ENCODE measurements around the gene CEBPA.
"Not testable (repeated sequence)": the region's sequence is repeated elsewhere in the genome, so short reads cannot be mapped to it uniquely, and the experiment has no call there.

Gene CEBPA

GRCh38 chr19:33324628-33325027, 22.3 kb upstream of the CEBPA start:
- no peak overlapping the region for H3K4me3 ChIP-seq (ENCODE audit: low read depth, low read length)
- DNase-seq (ENCODE audit: low read depth), result no peak
- TF ChIP-seq MAX (IDR thresholded peaks at IDR 0.05; ENCODE audit: low read depth, low read length) (no peak), POLR2A (IDR thresholded peaks at IDR 0.05; ENCODE audit: extremely low read depth, insufficient read length) (no peak), MYC (IDR thresholded peaks at IDR 0.05; ENCODE audit: low read depth, low read length) (no peak)
- TF ChIP-seq, protein P1, sequence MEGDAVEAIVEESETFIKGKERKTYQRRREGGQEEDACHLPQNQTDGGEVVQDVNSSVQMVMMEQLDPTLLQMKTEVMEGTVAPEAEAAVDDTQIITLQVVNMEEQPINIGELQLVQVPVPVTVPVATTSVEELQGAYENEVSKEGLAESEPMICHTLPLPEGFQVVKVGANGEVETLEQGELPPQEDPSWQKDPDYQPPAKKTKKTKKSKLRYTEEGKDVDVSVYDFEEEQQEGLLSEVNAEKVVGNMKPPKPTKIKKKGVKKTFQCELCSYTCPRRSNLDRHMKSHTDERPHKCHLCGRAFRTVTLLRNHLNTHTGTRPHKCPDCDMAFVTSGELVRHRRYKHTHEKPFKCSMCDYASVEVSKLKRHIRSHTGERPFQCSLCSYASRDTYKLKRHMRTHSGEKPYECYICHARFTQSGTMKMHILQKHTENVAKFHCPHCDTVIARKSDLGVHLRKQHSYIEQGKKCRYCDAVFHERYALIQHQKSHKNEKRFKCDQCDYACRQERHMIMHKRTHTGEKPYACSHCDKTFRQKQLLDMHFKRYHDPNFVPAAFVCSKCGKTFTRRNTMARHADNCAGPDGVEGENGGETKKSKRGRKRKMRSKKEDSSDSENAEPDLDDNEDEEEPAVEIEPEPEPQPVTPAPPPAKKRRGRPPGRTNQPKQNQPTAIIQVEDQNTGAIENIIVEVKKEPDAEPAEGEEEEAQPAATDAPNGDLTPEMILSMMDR (IDR thresholded peaks at IDR 0.05; ENCODE audit: low read depth, low read length), result no peak

- H3K4me3 ChIP-seq (ENCODE audit: low read depth, low read length), result no peak overlapping the region
- TF ChIP-seq, protein P1 (IDR thresholded peaks at IDR 0.05; ENCODE audit: low read depth, low read length), result no peak
- TF ChIP-seq MYC (IDR thresholded peaks at IDR 0.05; ENCODE audit: low read depth, low read length), result no peak
- no peak for TF ChIP-seq MAX (IDR thresholded peaks at IDR 0.05; ENCODE audit: low read depth, low read length)
- no peak for TF ChIP-seq POLR2A (IDR thresholded peaks at IDR 0.05; ENCODE audit: extremely low read depth, insufficient read length)
- no peak for DNase-seq (ENCODE audit: low read depth)
Measured at GRCh38 chr19:33323093-33323820, 20.9 kb upstream of the CEBPA start.

DNA sequence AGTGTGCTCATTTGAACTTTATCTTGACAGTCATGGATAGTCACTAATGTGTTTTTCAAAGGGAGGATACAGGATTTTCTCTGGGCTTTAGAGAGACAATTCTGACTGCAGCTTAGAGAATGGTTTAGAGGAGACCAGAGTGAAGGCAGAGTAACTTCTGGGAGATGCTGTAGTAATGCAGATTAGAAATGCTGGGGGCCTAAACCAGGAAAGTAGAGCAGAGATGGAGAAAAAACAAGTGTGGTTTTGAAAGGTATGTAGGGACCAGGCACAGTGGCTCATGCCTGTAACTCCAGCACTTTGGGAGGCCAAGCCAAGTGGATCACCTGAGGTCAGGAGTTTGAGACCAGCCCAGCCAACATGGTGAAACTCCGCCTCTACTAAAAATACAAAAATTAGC, 18.3 kb upstream of the CEBPA start:
- no peak for TF ChIP-seq POLR2A (IDR thresholded peaks at IDR 0.05; ENCODE audit: extremely low read depth, insufficient read length)
- no peak for TF ChIP-seq MAX (IDR thresholded peaks at IDR 0.05; ENCODE audit: low read depth, low read length)
- TF ChIP-seq, protein P1 (IDR thresholded peaks at IDR 0.05; ENCODE audit: low read depth, low read length), result no peak
- TF ChIP-seq MYC (IDR thresholded peaks at IDR 0.05; ENCODE audit: low read depth, low read length), result no peak
- DNase-seq (ENCODE audit: low read depth), result no peak
- no peak overlapping the region for H3K4me3 ChIP-seq (ENCODE audit: low read depth, low read length)

DNA sequence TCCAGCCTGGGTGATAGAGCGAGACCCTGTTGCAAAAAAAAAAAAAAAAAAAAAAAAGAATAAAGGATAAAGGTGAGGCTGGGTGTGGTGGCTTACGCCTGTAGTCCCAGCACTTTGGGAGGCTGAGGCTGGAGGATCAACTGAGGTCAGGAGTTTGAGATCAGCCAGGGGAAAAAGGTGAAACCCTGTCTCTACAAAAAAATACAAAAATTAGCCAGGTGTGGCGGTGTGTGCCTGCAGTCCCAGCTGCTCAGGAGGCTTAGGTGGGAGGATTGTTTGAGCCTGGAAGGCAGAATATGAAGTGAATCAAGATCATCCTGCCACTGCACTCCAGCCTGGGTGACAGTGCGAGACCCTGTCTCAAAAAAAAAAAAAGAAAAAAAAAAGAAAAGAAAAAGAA, 15.7 kb upstream of the CEBPA start:
- not testable (repeated sequence) for DNase-seq (ENCODE audit: low read depth)

DNA sequence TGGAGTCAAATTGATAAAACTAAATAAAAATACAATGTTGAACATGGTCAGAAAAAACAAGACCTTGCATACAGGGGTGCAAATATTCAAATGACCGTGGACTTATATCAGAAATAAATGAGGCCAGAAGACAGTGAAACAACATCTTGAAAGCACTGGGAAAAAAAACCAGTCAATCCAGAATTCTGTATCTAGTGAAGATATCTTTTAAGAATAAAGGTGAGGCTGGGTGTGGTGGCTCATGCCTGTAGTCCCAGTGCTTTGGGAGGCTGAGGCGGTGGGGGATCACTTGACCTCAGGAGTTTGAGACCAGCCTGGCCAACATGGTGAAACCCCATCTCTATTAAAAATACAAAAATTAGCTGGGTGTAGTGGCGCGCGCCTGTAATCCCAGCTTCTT, 15.2 kb upstream of the CEBPA start:
- DNase-seq (ENCODE audit: low read depth), result no peak
- no peak for TF ChIP-seq POLR2A (IDR thresholded peaks at IDR 0.05; ENCODE audit: extremely low read depth, insufficient read length)
- TF ChIP-seq, protein P1 (IDR thresholded peaks at IDR 0.05; ENCODE audit: low read depth, low read length), result no peak
- TF ChIP-seq MYC (IDR thresholded peaks at IDR 0.05; ENCODE audit: low read depth, low read length), result no peak
- no peak overlapping the region for H3K4me3 ChIP-seq (ENCODE audit: low read depth, low read length)

More for the DNA sequence above, 15.7 kb upstream of the CEBPA start:
- H3K4me3 ChIP-seq (ENCODE audit: low read depth, low read length), result not testable (repeated sequence)

DNA sequence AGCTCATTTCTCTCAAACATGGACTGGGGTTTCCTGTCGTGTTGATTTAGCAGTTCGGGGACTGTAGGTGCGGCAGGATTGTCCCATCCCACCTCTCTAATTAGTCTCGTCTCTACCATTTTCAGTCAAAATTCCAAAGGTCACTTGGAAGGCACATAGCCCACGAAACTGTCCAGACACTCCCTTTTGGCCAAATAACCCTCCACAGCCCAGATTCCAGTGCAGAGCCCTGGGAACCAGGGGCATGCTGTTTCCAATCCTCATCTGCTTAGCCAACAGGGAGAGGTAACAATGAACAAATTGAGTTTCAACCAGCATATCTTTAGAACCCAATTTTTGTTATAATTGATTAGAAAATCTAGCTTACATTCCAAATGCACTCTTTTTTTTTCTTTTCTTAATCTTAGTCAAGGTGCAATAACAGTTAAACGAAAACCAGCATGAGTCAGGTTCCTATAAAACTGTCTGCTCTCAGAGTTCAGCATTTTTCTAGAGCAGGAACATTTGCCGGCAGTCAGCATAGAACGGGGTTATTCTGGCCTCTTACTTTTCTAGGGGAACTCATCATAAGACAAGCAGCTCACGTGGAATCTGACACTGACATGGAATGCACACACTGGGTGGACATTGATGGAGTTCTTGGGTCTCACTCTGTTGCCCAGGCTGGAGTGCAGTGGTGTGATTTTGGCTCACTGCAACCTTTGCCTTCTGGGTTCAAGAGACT, 14.4 kb upstream of the CEBPA start:
- TF ChIP-seq MYC (IDR thresholded peaks at IDR 0.05; ENCODE audit: low read depth, low read length), result no peak
- TF ChIP-seq, protein P1 (IDR thresholded peaks at IDR 0.05; ENCODE audit: low read depth, low read length), result no peak
- TF ChIP-seq MAX (IDR thresholded peaks at IDR 0.05; ENCODE audit: low read depth, low read length), result no peak
- no peak for TF ChIP-seq POLR2A (IDR thresholded peaks at IDR 0.05; ENCODE audit: extremely low read depth, insufficient read length)
- no peak for DNase-seq (ENCODE audit: low read depth)
- H3K4me3 ChIP-seq (ENCODE audit: low read depth, low read length), result no peak overlapping the region

DNA sequence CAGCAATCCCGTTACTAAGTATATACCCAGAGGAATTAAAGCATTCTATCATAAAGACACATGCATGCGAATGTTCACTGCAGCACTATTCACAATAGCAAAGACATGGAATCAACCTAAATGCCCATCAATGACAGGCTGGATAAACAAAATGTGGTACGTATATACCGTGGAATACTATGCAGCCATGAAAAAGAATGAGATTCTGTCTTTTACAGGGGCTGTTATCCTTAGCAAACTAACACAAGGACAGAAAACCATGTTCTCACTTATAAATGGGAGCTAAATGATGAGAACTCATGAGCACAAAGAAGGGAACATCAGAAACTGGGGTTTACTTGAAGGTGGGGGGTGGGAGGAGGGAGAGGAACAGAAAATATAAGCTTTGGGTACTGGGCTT, 10.5 kb upstream of the CEBPA start:
- DNase-seq (ENCODE audit: low read depth); H3K4me3 ChIP-seq (ENCODE audit: low read depth, low read length): not testable (repeated sequence)

All from NB4 (cell line).